Measurements from ENCODE around the gene PPA1. TPM values are rescaled to one million over a fixed set of nuclear protein-coding genes. Genes with fewer than 3 reads are reported as not detected.

Gene PPA1
- total and polyA plus RNA-seq, 2 donors (not counting 3 experiments of a cell fraction or from before 2014, with no cell fraction given) = 63.5 to 140 TPM

GRCh38 chr10:70277396-70278030 is 44.3 kb upstream of the PPA1 start:
- FAIRE-seq = no peak

DNA sequence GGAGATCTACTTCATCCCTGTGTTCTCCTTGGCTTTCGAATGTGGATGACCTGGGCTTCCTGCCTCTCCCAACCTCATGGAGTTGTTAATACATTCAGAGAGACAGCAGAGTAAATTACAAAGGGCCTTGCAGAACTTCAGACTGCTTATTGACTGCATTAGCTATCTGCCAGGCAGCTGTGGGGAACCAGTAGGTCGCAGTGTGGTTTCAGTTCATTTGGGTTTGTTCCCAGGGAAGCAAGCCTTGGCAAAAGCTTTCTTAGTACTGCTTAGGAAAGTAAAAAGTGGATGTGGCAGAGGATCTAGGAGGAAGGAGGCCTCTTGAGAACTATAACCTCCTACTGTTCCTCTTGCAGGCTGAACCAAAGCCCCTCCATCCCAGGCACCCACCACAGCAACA is 41.4 kb upstream of the PPA1 start:
- Histone ChIP-seq H3K27ac (ENCODE audit: insufficient read depth, low read depth, low read length) (no peak overlapping the region), H3K9me3 (replicated peaks; ENCODE audit: control insufficient read depth, insufficient read depth, low read length) (no peaks in the 10 kb centered on the region), H3K36me3 (ENCODE audit: control insufficient read depth in 2 of 2, extremely low read depth in 1 of 2, insufficient read depth in 2 of 2, low read length in 2 of 2) (no peaks in the 10 kb centered on the region), H3K4me2 (ENCODE audit: insufficient read depth, low read length) (no peak overlapping the region), H4K20me1 (replicated peaks; ENCODE audit: control insufficient read depth, extremely low read depth, insufficient read depth, low read length) (no peaks in the 10 kb centered on the region), H2AFZ (ENCODE audit: low read depth, low read length) (no peak overlapping the region), H3K9ac (replicated peaks; ENCODE audit: extremely low read depth, insufficient read depth, low read length) (no peak overlapping the region), H3K4me3 (replicated peaks in 1 of 3; ENCODE audit: insufficient read depth in 1 of 3, low read depth in 1 of 3, low read length in 3 of 3) (no peak overlapping the region), H3K9me1 (replicated peaks; ENCODE audit: control insufficient read depth, extremely low read depth, insufficient read depth, low read length) (no peaks in the 10 kb centered on the region), H3K27me3 (ENCODE audit: control insufficient read depth in 2 of 2, insufficient read depth in 2 of 2, low read length in 2 of 2) (peaks cover 11 to 29% of the 10 kb centered on the region in 2 experiments), H3K4me1 (ENCODE audit: control insufficient read depth, extremely low read depth, insufficient read depth, low read length) (no peaks in the 10 kb centered on the region), H3K79me2 (ENCODE audit: control insufficient read depth, insufficient read depth, low read length) (no peaks in the 10 kb centered on the region)
- ChIA-PET POLR2A (no interaction called here), CTCF (interaction anchor here (1.5 to 2.5 kb wide), 3 partner anchors 10 to 90 kb away, joined by 3 to 18 read pairs (median 8); no protein-coding TSS in a partner anchor)
- DNase-seq (ENCODE audit: low read depth, low spot score) = no peak
- no peak for FAIRE-seq
- dilution Hi-C loops (cut with MboI; ENCODE audit: extremely low pct_ligation_motif_present, low sequenced_read_pairs) = no loop called here
- intact Hi-C loops (cut with micrococcal nuclease) = no loop called here
- no TSS peak for BruUV-seq (replicated peaks)
- TF ChIP-seq FOS (IDR thresholded peaks at IDR 0.05; ENCODE audit: borderline replicate concordance, insufficient read depth, low read length) (no peak), JUN (IDR thresholded peaks at IDR 0.05; ENCODE audit: borderline replicate concordance, insufficient read depth, insufficient read length, low read depth) (no peak), EZH2 (IDR thresholded peaks at IDR 0.05; ENCODE audit: borderline replicate concordance, low read depth, low read length, severe bottlenecking) (no peak), MYC (IDR thresholded peaks at IDR 0.05; ENCODE audit: low read depth, low read length) (no peak), POLR2A (IDR thresholded peaks at IDR 0.05; ENCODE audit: low read depth, low read length) (no peak), MAX (IDR thresholded peaks at IDR 0.05; ENCODE audit: insufficient read depth, insufficient read length) (no peak), GATA2 (IDR thresholded peaks at IDR 0.05; ENCODE audit: insufficient read depth, insufficient read length, low read depth, low read length) (no peak), POLR2AphosphoS5 (IDR thresholded peaks at IDR 0.05; ENCODE audit: insufficient read depth, low read depth, low read length) (no peak)
- TF ChIP-seq, protein P1, sequence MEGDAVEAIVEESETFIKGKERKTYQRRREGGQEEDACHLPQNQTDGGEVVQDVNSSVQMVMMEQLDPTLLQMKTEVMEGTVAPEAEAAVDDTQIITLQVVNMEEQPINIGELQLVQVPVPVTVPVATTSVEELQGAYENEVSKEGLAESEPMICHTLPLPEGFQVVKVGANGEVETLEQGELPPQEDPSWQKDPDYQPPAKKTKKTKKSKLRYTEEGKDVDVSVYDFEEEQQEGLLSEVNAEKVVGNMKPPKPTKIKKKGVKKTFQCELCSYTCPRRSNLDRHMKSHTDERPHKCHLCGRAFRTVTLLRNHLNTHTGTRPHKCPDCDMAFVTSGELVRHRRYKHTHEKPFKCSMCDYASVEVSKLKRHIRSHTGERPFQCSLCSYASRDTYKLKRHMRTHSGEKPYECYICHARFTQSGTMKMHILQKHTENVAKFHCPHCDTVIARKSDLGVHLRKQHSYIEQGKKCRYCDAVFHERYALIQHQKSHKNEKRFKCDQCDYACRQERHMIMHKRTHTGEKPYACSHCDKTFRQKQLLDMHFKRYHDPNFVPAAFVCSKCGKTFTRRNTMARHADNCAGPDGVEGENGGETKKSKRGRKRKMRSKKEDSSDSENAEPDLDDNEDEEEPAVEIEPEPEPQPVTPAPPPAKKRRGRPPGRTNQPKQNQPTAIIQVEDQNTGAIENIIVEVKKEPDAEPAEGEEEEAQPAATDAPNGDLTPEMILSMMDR (IDR thresholded peaks at IDR 0.05; ENCODE audit: extremely low read depth in 1 of 2, insufficient read depth in 1 of 2, low read depth in 1 of 2, low read length in 2 of 2) = no peak

More at GRCh38 chr10:70277396-70278030, 44.3 kb upstream of the PPA1 start:
- Histone ChIP-seq H4K20me1 (replicated peaks; ENCODE audit: control insufficient read depth, extremely low read depth, insufficient read depth, low read length) (no peaks in the 10 kb centered on the region), H3K27me3 (ENCODE audit: control insufficient read depth in 2 of 2, insufficient read depth in 2 of 2, low read length in 2 of 2) (peaks cover 24 to 52% of the 10 kb centered on the region in 2 experiments), H3K79me2 (ENCODE audit: control insufficient read depth, insufficient read depth, low read length) (no peaks in the 10 kb centered on the region), H3K4me1 (ENCODE audit: control insufficient read depth, extremely low read depth, insufficient read depth, low read length) (no peaks in the 10 kb centered on the region), H3K9me1 (replicated peaks; ENCODE audit: control insufficient read depth, extremely low read depth, insufficient read depth, low read length) (no peaks in the 10 kb centered on the region), H3K4me3 (replicated peaks in 1 of 3; ENCODE audit: insufficient read depth in 1 of 3, low read depth in 1 of 3, low read length in 3 of 3) (no peak overlapping the region), H2AFZ (ENCODE audit: low read depth, low read length) (no peak overlapping the region), H3K4me2 (ENCODE audit: insufficient read depth, low read length) (no peak overlapping the region), H3K9ac (replicated peaks; ENCODE audit: extremely low read depth, insufficient read depth, low read length) (no peak overlapping the region), H3K36me3 (ENCODE audit: control insufficient read depth in 2 of 2, extremely low read depth in 1 of 2, insufficient read depth in 2 of 2, low read length in 2 of 2) (no peaks in the 10 kb centered on the region), H3K9me3 (replicated peaks; ENCODE audit: control insufficient read depth, insufficient read depth, low read length) (no peaks in the 10 kb centered on the region), H3K27ac (ENCODE audit: insufficient read depth, low read depth, low read length) (no peak overlapping the region)
- TF ChIP-seq POLR2A (IDR thresholded peaks at IDR 0.05; ENCODE audit: low read depth, low read length) = no peak
- TF ChIP-seq JUN (IDR thresholded peaks at IDR 0.05; ENCODE audit: borderline replicate concordance, insufficient read depth, insufficient read length, low read depth) = no peak
- TF ChIP-seq, protein P1 (IDR thresholded peaks at IDR 0.05; ENCODE audit: extremely low read depth in 1 of 2, insufficient read depth in 1 of 2, low read depth in 1 of 2, low read length in 2 of 2) = no peak
- no TSS peak for BruUV-seq (replicated peaks)
- intact Hi-C loops (cut with micrococcal nuclease) = no loop called here
- ChIA-PET CTCF (interaction anchor here (1.8 to 2.7 kb wide), 2 partner anchors 12 to 87 kb away, joined by 5 to 10 read pairs; no protein-coding TSS in a partner anchor), POLR2A (no interaction called here)
- no peak for DNase-seq (ENCODE audit: low read depth, low spot score)
- dilution Hi-C loops (cut with MboI; ENCODE audit: extremely low pct_ligation_motif_present, low sequenced_read_pairs) = no loop called here
